ENCODE data around the gene METAP2.

METAP2 gene

GRCh38 chr12:95545731-95546490 is 72.0 kb downstream of the METAP2 start:
- TF ChIP-seq CTCF (conservative IDR thresholded peaks at IDR 0.05): no peak
- H3K27ac ChIP-seq: peak overlapping the region; percentile 56

GRCh38 chr12:95546491-95546813 is 72.5 kb downstream of the METAP2 start:
- peak overlapping the region; percentile 56 for H3K27ac ChIP-seq
- no peak for TF ChIP-seq CTCF (conservative IDR thresholded peaks at IDR 0.05)

- no peak overlapping the region for H3K27ac ChIP-seq
Measured at GRCh38 chr12:95547522-95548055, 73.6 kb downstream of the METAP2 start.

GRCh38 chr12:95548056-95548538 is 74.1 kb downstream of the METAP2 start:
- TF ChIP-seq CTCF (conservative IDR thresholded peaks at IDR 0.05): no peak
- no peak overlapping the region for H3K27ac ChIP-seq

More at GRCh38 chr12:95547522-95548055, 73.6 kb downstream of the METAP2 start:
- no peak for TF ChIP-seq CTCF (conservative IDR thresholded peaks at IDR 0.05)

- no peak for TF ChIP-seq CTCF (conservative IDR thresholded peaks at IDR 0.05)
- no peak overlapping the region for H3K27ac ChIP-seq
Measured at GRCh38 chr12:95548539-95549391, 74.8 kb downstream of the METAP2 start.

GRCh38 chr12:95549392-95550084 is 75.6 kb downstream of the METAP2 start:
- no peak overlapping the region for H3K27ac ChIP-seq
- no peak for TF ChIP-seq CTCF (conservative IDR thresholded peaks at IDR 0.05)

- no peak for TF ChIP-seq CTCF (conservative IDR thresholded peaks at IDR 0.05)
Measured at GRCh38 chr12:95551305-95551704, 77.4 kb downstream of the METAP2 start, which contains the start of gene USP44. TSS of gene USP44 (minus strand) at chr12:95551476. CDS start at chr12:95534256, 17,220 bp downstream.

More at GRCh38 chr12:95551305-95551704, 77.4 kb downstream of the METAP2 start, which contains the start of gene USP44:
- H3K27ac ChIP-seq: no peak within 1 kb of the TSS

Measured in VCaP (cell line).